ENCODE results near the gene TCF3.
"Not testable (repeated sequence)": the region's sequence is repeated elsewhere in the genome, so short reads cannot be mapped to it uniquely, and the experiment has no call there.

The TCF3 gene

DNA sequence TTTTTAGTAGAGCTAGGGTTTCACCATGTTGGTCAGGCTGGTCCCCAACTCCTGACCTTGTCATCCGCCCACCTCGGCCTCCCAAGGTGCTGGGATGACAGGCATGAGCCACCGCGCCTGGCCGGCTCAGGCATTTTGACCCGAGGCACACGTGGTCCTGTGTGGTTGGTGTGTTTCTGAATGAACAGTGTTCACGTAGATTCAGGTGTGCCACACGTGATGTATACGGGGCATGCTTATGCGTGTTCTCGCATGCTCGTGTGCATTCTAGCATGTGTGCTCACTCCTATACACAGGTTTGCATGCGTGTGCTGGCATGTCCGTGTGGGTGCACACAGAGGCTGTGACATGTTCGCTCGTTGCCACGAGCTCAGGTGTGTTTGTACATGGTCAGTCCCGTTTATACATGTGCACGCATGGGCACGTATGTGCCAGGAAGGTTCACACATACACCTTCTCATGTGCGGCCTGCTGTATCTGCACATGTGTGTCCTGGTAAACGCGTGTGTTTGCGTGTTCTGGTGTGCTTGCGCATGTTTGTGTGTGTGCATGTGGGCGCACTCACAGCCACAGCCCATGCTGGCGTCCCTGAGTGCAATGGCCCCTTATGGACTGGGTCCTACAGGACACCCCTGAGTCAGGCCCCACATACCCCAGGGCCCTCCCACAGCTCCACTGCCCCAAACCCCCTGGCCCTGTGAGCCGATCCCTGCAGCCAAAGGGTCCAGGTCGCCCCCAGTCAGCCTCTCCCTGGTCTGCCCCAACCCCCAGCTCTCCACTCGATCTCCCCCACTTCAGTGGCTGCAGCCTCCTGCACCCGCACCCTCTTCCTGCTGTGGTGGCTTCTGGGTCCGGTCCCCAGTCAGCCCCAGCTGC is 20.6 kb upstream of the TCF3 start:
- DNase-seq: no peak

DNA sequence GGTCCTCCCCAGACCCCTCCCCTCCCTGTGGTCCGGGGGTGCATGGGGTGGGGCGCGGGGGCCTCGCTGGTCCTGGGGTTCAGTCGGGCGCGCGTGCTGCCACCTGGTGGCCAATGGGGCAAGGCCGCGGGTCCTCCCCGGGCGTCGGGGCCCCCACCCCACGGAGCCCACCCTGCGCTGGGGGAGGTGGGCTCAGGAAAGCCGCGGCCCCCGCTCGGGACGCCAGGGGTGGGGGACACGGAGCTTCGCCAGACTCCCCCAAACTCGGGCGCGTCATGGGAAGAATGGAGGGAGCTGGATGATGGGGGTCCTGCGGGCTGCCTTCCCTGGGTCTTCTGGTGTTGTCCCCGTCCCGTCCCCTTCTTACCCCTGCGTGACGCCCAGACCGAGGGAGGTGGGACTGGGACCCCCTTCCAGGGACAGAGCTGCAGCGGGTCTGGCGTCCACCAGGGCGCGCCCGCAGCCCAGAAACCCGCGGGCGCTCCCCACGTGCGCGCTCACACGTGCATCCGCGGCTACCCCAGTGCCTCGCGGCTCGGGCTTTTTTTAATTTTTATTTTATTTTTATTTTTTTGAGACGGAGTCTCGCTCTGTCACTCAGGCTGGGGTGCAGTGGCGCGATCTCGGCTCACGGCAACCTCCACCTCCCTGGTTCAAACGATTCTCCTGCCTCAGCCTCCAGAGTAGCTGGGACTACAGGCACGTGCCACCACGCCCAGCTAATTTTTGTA is 19.8 kb upstream of the TCF3 start:
- peak; percentile 23 for DNase-seq

DNA sequence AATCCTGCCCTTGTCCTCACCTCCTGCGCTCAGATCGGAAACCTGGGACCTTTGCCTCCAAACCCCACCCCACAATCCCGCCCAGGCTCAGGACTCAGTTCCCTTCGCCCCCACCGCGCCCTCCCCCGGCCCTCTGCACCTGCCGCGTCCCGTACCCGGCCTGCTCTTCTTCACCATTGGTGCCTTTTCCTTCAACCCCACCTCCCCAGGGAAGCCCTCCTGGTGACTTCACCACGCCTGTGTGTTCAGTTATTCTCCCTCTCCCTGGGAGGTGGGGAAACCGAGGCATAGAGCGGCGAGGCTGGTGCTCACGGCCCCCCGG is 19.3 kb upstream of the TCF3 start:
- no peak for DNase-seq

DNA sequence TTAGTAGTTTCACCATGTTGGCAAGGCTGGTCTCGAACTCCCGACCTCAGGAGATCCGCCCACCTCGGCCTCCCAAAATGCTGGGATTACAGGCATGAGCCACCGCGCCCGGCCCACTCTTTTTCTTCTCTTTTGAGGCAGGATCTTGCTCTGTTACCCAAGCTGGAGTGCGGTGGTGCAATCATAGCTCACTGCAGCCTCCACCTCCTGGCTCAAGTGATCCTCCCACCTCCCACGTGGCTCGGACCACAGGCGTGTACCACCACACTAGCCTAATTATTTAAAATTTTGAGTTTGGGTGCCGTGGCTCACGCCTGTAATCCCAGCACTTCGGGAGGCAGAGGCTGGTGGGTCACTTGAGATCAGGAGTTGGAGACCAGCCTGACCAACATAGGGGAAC is 18.3 kb upstream of the TCF3 start:
- not testable (repeated sequence) for DNase-seq

DNA sequence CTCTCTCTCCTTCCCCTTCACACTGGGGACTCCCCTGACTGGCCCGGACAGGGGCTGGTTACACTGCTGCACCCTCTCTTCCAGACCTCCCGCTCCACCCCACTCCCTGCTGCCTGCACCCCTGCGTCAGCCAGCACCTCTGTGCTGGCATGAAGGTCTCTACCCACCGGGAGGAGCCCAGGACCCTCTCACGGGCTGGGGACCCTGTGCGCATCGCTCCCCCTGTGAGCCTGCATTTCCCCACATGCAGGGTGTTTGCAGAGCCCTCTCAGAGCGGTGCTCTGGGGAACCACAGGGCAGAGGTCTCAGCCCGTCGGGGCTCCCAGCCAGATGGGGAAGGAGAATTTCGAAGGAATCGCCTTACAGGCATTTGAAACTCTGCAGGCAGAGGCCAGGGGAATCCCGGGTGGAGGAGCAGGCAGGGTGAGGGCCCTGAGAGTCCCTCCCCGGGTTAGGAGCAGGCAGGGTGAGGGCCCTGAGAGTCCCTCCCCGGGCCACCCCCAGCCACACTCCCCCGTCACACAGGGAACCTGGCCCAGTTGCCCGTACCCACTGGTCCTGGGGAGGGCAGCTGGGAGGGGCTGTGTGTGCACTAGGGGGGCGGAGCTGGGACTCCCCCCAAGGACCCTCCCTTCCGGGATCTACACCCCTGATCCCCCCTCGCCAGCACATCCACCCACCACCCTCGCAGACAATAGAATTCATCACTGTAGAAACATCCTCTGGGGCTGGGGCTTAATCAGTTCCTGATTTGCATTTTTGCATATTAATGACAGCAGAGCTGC is 16.3 kb upstream of the TCF3 start:
- peak; percentile 54 for DNase-seq

DNA sequence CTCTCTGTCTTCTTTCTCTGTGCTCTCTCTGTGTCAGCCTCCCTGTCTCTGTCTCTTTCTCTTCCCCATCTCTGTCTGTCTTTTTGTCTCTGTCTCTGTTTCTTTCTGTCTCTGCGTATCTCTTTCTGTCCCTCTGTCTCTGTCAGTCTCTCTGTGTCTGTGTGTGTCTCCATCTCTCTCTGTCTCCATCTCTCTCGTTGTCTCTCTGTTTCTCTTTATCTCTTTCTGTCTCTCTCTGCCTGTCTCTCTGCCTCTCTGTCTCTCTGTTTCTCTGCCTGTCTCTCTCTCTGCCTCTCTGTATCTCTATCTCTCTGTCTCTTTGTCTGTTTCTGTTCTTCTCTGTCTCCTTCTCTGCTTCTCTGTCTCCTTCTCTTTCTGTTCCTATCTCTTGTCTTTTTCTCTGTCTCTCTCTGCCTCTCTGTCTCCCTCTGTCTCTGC is 15.7 kb upstream of the TCF3 start:
- DNase-seq: peak; percentile 51

DNA sequence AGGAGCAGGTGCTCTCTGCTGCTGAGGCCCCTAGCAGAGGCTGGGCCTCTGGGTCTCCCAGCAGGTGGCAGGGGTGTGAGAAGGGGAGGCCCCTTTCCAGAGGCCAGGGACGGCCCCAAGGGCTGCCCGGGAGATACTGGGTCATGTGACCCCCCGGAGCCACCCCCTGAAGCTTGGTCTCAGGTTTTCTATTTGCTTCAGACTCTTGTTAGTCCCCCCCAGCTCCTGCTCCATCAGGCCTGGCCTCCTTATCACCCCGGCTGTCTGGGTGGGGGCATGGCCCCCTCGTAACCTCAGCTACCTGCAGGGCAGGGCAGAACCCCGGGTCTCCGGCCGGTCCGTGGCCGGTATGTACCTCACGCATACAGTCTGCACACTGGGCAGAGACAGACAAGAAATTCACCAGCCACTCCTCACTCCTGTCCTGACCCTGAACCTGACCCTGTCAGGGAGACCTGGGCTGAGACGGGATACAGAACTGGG is 13.2 kb upstream of the TCF3 start:
- no peak for DNase-seq

DNA sequence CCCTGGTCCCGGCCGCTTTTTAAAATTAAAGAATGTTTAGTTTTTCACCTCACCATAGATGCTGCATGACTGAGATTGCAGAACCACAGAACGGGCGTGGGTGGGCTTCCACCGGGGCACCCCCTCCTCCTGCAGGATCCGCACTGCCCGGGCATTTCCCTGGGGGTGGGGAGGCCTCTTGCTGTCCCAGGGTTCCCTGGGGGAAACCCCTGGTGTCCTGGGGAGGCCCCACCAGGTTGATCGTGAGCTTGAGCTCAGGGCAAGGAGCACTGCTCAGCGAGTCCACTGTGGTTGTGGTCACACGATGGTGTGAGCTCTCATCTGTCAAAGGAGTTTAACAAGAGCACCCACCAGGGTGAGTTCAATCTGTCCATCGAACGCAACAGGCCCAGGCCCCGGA is 11.4 kb upstream of the TCF3 start:
- no peak for DNase-seq

DNA sequence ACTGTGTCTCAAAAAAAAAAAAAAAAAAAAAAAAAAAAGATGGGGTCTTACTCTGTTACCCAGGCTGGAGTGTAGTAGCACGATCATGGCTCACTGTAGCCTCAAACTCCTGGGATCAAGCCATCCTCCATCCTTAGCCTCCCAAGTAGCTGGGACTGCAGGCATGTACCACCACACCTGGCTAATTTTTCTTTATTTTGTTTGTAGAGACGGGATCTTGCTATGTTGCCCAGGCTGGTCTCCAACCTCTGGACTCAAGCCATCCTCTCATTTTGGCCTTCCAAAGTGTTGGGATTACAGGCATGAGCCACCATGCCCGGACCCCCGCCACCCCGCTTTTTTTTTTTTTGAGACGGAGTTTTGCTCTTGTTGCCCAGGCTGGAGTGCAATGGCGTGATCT is 10.8 kb upstream of the TCF3 start:
- DNase-seq: not testable (repeated sequence)

DNA sequence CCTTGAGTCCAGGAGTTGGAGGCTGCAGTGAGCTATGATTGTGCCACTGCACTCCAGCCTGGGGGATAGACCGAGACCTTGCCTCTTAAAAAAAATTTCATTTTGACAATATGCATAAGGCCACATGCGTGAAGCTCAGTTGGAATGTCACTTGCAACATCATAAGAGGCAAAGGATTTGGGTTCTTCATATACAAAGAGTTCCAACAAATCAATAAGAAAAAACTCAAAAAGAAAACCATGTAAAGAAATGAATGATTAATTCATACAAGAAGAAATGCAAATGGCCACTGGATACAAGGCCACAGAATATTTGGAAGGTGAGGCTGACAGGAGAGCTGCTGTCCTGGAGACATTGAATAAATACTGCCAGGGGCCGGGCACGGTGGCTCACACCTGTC is 9.6 kb upstream of the TCF3 start:
- no peak for DNase-seq

DNA sequence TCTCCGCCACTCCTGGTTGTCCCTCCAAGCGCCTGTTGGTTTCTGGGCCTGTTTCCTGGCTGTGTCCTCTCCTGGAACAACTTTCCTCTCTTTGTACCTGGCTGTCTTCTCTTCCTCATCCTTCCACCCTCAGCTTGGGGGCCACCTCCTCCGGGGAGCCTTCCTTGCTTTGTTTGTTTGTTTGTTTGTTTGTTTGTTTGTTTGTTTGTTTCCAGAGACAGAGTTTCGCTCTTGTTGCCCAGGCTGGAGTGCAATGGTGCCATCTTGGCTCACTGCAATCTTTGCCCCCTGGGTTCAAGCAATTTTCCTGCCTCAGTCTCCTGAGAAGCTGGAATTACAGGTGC is 6.6 kb upstream of the TCF3 start:
- DNase-seq: no peak

DNA sequence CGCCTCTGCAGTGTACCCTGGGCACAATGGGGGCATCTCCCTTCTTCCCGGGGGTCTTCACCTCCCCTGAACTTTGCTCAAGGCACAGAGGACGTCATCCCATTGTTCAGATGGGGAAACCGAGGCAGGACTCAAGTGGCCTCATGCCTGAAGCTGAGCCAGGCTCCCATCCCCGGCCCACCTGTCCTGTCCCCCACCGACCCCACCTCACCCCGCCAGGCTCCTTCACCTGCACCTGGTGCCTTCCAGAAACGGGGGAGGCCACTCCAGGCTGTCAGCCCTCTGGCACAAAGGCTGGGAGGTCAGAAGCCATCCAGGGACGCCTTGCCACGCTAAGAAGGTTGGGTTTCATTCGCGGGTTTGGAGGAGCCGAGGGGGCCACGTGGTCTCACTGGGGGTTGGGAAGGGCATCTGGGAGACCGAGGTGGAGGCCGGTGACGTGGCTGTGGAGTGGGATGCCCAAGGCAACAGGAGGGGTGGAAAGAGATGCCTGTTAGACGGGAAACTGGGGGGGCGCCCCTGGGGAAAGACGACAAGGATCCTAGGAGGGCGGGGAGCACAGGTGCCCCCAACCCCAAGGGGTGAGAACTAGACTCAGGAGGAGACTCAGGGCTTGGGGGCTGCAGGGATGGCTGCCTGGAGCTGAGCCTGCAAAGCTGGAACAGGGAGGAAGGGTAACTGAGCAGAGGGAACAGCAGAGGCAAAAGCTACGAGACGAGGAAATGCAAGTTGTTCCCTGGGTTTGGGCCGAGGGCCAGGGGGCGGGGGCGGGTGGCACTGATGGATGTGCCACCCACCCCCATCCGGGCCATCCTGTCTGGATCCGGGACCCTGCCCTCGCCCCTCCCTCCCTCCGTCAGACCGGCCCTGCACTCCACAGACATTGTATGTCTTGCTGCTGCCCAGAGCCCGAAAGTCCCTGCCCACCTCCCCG is 6.0 kb upstream of the TCF3 start:
- DNase-seq: no peak

DNA sequence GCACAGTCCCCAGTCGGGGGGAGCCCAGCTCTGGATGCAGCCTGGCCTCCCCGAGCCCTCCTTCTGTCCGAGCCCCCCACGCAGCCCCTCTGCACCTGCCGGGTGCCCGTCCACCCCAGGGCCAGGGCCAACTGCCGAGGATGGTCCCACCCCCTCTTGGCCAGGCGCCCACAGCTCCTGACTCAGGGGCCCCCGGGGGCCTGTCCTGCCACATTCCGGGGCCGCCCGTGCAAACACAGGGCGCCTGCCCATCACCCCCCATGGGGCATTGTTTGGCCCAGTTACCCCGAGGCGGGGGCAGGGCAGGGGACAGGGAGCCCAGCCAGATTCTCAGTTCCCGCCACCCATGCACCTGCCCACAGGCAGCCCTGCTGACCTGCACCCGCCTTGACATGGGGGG is 5.3 kb upstream of the TCF3 start:
- no peak for DNase-seq

DNA sequence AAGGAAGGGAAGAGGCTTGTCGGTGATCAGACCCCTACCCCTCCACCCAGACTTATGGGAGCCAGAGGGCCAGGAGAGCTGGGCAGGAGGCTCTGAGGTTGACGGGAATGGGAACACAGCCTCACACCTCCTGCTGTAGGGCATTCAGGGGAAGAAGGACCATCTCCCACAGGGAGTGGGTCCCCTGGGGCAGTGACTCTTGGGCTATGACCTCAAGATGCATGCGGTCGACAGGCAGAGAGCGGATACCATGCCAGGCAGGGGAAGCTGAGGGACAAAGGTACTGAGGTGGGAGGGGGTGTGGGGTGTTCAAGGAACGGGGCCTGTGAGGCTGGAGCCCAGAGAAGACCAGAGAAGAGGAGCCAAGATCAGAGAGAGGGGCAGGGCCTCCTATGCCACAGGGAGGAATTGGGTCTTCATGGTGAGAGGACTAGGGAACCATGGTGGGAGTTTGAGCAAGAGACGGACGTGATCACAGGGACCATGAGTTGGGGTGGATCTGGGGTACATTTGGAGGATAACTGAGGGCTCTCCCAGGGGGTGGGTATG is 4.6 kb upstream of the TCF3 start:
- DNase-seq: no peak

DNA sequence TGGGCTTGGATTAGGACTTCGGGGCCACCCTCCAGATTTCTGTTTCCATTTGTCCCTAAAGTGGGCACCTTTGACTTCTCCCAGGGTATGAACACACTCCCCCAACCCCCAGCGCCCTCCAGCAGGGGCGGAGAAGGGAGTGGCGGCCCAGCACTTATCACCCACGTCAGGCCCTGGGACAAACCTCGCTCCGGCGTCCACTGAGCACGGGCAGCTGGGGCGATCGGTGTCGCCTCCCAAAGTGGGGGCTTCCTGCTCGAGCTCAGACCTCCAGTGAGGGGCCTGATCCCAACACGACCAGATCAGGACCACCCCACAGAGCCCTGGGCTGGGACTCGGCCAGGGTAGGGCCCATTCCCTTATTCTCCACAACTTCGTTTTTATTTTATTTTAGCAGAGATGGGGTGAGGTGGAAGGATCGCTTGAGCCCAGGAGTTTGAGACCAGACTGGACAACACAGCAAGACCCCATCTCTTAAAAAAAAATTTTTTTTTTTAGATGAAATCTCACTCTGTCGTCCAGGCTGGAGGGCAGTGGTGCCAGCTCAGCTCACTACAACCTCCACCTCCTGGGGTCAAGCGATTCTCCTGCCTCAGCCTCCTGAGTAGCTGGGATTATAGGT is 3.7 kb upstream of the TCF3 start:
- DNase-seq: no peak

DNA sequence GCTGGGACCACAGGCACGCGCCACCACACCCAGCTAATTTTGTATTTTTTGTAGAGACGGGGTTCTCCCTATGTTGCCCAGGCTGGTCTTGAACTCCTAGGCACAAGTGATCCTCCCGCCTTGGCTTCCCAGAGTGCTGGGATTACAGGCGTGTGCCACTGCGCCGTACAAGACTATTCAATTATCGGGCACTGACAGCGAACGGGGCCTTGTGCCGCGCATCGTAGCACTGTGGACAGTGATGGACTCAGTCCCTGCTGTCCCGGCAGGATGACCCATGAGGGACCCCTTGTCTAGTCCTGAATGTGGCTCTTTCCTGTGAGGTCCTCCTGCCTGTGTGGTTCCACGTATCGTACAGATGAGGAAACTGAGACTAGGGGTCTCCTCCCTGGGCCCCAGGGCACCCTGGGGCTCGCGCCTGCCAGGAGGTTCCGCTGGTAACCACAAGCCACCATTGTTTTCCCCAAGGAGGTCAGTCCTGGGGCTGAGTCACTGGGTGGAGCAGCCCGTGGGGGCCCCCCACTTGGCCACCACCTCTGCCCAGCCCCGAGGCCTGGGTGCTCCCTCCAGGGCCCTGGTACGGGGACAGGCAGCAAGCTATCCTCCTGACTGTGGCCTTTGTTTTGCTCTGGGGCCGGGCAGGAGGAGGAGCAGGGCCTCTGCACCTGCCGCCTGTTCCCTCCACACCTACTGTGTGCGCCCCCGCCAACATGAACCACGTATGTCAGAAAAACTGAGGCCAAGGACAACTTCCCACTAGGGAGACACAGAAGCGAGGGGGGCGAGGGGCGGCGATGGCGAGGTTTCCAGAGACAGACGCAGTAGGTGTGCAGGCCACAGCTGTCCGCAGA is 2.9 kb upstream of the TCF3 start:
- no peak for DNase-seq

DNA sequence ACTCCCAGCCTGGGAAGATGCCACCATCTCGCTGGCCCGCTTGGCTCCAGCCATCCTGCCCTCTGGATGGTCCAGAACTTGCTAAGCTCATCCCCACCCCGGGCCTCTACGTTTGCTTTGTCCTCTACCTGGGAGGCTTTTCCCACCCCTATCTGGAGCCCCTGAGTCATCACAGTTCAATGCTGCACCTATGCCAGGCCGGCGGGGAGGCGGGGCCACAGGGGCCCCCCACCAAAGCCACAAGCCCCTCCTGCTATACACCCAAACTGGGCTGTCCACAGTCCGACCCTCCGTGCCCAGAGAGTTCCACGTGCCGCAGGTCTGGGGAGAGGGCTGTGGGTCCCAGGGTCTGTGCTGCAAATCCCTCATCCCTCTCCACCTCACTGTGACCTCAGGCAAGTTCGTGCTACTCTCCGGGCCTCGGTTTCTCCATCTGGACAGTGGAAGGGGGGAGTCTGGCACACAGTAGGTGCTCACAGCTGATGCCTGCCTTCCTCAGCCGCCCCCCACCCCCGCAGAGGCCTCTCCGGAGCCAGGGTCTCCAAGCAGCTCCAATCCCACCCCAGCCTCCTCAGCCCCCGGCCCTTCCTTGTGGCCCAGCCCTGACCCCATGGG is 1.9 kb upstream of the TCF3 start:
- no peak for DNase-seq

DNA sequence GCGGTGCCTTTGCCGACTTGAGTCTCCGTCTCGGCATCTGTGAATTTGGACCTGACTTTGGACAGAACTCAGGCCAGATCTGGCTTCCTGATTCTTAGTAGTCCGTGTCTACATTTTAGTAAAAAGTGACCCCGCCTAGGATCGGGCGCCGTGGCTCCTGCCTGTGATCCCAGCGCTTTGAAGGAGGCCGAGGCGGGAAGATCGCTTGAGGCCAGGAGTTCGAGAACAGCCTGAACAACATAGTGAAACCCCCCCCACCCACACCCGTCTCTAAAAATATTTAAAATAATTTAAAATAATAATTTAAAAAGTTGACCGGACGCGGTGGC is 849 bp upstream of the TCF3 start:
- DNase-seq: no peak

DNA sequence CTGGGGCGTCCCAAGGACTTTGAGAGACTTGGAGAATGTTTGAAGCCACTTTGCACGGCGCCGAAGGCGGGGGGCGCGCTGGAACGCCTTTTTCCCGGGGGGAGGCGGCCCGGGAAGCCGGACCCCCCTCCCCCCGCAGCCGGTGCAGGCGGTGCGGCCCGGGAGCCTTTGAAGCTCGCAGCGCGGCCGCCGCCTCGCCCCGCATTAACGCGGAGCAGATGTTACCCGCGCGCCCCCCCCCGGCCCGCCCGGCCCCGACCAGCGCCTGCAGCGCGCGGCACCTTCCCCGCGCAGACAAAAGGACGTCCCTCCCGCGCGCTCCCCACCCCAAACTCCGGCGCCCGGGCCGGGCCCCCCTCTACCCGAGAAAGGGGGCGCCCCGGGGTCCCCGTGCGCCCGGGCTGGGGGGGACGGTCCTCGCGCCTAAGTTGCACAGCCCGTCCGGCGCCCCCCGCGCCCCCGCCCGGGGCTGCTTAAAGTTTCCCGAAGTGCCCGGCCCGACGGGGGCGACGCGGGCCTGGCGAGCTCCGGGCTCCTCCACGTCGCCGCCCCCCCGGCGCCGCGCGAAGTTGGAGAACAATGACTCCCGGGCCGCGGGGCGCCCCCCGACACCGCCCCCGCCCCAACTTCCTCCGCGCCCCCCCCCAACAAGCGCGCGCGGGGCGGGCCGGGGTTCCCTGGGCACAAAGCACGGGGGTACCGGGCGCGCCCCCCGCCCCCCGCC is 685 bp downstream of the TCF3 start:
- peak; percentile 9 for DNase-seq

Measured in NCI-H2171 treated with DMSO at 0.1 percent for 48 hours (cell line).